ENCODE results near the gene HIRIP3.

Gene HIRIP3

DNA sequence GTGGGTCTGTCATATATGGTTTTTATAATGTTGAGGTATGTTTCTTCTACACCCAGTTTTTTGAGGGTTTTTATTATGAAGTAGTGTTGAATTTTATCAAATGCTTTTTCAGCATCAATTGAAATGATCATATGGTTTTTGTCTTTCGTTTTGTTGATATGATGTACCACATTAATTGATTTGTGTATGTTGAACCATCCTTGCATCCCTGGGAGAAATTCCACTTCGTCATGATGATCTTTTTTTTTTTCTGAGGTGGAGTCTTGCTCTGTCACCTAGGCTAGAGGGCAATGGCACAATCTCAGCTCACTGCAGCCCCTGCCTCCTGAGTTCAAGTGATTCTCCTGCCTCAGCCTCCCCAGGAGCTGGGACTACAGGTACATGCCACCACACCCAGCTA is 47.5 kb downstream of the HIRIP3 start:
- H3K4me3 ChIP-seq (ENCODE audit: low read depth, low read length): no peak overlapping the region
- DNase-seq (ENCODE audit: low read depth): no peak
- TF ChIP-seq, protein P1, sequence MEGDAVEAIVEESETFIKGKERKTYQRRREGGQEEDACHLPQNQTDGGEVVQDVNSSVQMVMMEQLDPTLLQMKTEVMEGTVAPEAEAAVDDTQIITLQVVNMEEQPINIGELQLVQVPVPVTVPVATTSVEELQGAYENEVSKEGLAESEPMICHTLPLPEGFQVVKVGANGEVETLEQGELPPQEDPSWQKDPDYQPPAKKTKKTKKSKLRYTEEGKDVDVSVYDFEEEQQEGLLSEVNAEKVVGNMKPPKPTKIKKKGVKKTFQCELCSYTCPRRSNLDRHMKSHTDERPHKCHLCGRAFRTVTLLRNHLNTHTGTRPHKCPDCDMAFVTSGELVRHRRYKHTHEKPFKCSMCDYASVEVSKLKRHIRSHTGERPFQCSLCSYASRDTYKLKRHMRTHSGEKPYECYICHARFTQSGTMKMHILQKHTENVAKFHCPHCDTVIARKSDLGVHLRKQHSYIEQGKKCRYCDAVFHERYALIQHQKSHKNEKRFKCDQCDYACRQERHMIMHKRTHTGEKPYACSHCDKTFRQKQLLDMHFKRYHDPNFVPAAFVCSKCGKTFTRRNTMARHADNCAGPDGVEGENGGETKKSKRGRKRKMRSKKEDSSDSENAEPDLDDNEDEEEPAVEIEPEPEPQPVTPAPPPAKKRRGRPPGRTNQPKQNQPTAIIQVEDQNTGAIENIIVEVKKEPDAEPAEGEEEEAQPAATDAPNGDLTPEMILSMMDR (conservative IDR thresholded peaks at IDR 0.05; ENCODE audit: low read depth, low read length): no peak

DNA sequence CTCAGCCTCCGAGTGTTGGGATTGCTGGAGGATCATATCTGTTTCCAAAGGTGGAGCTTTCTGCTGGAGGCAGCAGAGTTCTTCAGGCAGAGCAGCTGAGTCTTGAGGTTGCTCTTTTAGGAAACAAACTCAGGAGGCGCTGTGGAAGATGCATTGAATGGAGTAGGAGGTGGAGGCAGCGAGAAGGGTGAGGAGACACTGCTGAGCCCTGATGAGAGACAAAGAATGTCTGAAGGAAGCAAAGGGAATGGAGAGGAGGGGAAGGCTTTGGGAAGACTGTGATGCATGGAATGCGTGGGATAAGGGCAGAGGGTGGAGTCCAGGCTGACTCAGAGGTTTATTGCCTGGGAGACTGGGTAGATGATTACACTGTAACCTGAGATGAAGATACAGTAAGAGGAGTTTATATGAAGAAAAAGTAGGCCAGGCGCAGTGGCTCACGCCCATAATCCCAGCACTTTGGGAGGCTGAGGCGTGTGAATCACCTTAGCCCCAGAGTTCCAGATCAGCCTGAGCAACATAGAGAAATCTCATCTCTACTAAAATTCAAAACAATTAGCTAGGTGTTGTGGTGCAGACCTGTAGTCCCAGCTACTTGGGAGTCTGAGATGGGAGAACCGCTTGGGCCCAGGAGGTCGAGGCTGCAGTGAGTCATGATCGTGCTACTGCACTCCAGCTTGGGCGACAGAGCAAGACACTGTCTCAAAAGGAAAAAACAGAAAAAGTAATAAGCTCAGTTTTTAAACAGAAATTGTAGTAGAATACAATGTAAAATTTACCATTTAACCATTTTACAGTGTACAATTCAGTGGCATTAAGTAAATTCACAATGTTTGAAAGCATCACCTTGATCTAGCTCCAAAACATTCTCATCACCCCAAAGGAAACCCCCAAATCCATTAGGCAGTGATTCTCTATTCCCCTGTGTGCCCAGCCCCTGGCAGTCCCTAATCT is 51.3 kb downstream of the HIRIP3 start:
- no peak overlapping the region for H3K4me3 ChIP-seq (ENCODE audit: low read depth, low read length)
- TF ChIP-seq, protein P1 (conservative IDR thresholded peaks at IDR 0.05; ENCODE audit: low read depth, low read length): peak; percentile 64
- DNase-seq (ENCODE audit: low read depth): peak; percentile 96

Data from choroid plexus epithelial cell (primary cell).